ENCODE data around the gene VAMP7.
"Not testable (repeated sequence)": the region's sequence is repeated elsewhere in the genome, so short reads cannot be mapped to it uniquely, and the experiment has no call there.

DNA sequence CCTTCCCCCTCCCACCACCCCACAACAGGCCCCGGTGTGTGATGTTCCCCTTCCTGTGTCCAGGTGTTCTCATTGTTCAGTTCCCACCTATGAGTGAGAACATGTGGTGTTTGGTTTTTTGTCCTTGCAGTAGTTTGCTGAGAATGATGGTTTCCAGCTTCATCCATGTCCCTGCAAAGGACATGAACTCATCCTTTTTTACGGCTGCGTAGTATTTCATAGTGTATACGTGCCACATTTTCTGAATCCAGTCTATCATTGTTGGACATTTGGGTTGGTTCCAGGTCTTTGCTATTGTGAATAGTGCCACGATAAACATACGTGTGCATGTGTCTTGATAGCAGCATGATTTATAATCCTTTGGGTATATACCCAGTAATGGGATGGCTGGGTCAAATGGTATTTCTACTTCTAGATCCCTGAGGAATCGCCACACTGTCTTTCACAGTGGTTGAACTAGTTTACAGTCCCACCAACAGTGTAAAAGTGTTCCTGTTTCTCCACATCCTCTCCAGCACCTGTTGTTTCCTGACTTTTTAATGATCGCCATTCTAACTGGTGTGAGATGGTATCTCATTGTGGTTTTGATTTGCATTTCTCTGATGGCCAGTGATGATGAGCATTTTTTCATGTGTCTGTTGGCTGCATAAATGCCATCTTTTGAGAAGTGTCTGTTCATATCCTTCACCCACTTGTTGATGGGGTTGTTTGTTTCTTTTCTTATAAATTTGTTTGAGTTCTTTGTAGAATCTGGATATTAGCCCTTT lies 49.9 kb downstream of the VAMP7 start:
- TF ChIP-seq POLR2A (IDR thresholded peaks at IDR 0.05; ENCODE audit: low read length); GATA1 (IDR thresholded peaks at IDR 0.05; ENCODE audit: low read depth, low read length): not testable (repeated sequence)
